Choroid plexus epithelial cell (primary cell): ENCODE measurements around the gene FNTB.
A peak's percentile ranks its signal among the peaks of the same experiment; 100 is the strongest.

Experiments used
- DNase-seq: peaks from one replicate; pipeline ENCODE4 v3.0.0-alpha.2; 2010; ENCODE audit warnings: low read depth
- H3K4me3 ChIP-seq: 2 replicates; pipeline ENCODE4 v1.5.1; 2011; ENCODE audit warnings: low read depth, mild to moderate bottlenecking, control low read depth, low read length, moderate library complexity
- CTCF ChIP-seq: conservative IDR thresholded peaks from 2 replicates; pipeline ENCODE4 v1.5.1; 2011; ENCODE audit warnings: low read depth, mild to moderate bottlenecking, control low read depth, inconsistent platforms, low read length, moderate library complexity

Gene FNTB

GRCh38 chr14:65062096-65063075 lies 75.7 kb downstream of the FNTB start:
- no peak for TF ChIP-seq CTCF
- H3K4me3 ChIP-seq, result no peak overlapping the region
- DNase-seq, result no peak

- no peak overlapping the region for H3K4me3 ChIP-seq
- no peak for DNase-seq
- no peak for TF ChIP-seq CTCF
Measured at GRCh38 chr14:65065719-65066118, 79.0 kb downstream of the FNTB start.

- no peak for DNase-seq
- no peak overlapping the region for H3K4me3 ChIP-seq
- TF ChIP-seq CTCF, result no peak
Measured at GRCh38 chr14:65069874-65070413, 83.2 kb downstream of the FNTB start.

GRCh38 chr14:65070471-65070976 lies 83.8 kb downstream of the FNTB start:
- TF ChIP-seq CTCF, result no peak
- H3K4me3 ChIP-seq, result no peak overlapping the region
- no peak for DNase-seq

- H3K4me3 ChIP-seq, result no peak overlapping the region
- no peak for TF ChIP-seq CTCF
- no peak for DNase-seq
Measured at GRCh38 chr14:65071544-65071943, 84.8 kb downstream of the FNTB start.

GRCh38 chr14:65072256-65072655 lies 85.6 kb downstream of the FNTB start:
- H3K4me3 ChIP-seq, result no peak overlapping the region
- peak; percentile 19 for DNase-seq
- no peak for TF ChIP-seq CTCF
